HG02885 (cell line): ENCODE data around the gene FIGN.

Source experiments
- ATAC-seq: cut with Tn5 transposase; IDR thresholded peaks from one replicate; pipeline ENCODE4 v1.9.1; 2021; ENCODE audit warnings: mild to moderate bottlenecking; ENCODE audit not compliant: unreplicated experiment, poor library complexity

FIGN gene, protein sequence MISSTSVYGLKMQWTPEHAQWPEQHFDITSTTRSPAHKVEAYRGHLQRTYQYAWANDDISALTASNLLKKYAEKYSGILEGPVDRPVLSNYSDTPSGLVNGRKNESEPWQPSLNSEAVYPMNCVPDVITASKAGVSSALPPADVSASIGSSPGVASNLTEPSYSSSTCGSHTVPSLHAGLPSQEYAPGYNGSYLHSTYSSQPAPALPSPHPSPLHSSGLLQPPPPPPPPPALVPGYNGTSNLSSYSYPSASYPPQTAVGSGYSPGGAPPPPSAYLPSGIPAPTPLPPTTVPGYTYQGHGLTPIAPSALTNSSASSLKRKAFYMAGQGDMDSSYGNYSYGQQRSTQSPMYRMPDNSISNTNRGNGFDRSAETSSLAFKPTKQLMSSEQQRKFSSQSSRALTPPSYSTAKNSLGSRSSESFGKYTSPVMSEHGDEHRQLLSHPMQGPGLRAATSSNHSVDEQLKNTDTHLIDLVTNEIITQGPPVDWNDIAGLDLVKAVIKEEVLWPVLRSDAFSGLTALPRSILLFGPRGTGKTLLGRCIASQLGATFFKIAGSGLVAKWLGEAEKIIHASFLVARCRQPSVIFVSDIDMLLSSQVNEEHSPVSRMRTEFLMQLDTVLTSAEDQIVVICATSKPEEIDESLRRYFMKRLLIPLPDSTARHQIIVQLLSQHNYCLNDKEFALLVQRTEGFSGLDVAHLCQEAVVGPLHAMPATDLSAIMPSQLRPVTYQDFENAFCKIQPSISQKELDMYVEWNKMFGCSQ

GRCh38 chr2:163735685-163736432 is at the start of gene FIGN:
Gene FIGN, minus strand, starts transcription at chr2:163736008. Its CDS starts 1,081 bp downstream, at chr2:163734927.
- no peak for ATAC-seq

GRCh38 chr2:163785162-163785561 is 49.4 kb upstream of the FIGN start:
- no peak for ATAC-seq

- no peak for ATAC-seq
Observed at GRCh38 chr2:163779970-163780597, 44.3 kb upstream of the FIGN start.

- ATAC-seq, result no peak
Observed at GRCh38 chr2:163778045-163778781, 42.4 kb upstream of the FIGN start.

DNA sequence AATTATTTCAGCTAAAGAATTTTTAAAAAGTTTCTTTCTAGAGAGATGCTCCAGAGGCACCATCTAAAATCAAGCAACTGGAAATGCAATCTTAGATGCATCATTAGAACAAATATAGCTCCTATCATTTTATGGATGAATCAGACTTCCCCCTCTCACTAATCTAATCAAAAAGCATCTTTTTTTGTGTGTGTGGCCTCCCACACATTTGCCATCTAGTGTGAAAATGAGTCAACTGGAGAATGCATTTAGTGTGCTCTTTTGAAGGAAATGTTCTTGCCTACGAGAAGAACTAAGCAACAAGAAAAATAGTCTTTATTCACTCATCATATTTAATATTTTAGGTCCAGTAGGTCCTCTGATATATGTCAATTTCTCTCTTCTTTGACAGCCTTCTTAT is 39.5 kb upstream of the FIGN start:
- ATAC-seq, result no peak

DNA sequence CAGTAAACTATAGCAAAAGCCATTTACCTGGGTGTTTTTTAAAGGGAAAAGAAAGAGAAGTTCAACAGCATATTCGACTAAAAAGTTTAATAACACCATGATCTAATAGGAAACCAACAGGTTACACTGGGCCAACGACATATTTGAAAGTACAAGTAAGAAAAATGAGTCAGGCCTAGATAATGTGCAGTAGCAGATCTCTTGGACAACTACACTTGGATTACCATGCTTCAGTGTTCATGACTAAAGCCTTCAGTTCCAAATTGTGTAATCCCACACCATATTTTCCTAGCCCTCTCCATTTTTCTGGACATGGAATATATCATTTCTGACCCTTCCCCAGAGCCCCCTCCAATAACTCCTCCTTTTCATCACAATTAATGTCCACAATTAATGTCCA is 39.1 kb upstream of the FIGN start:
- ATAC-seq, result no peak

GRCh38 chr2:163773276-163773675 is 37.5 kb upstream of the FIGN start:
- ATAC-seq, result no peak

- no peak for ATAC-seq
Observed at GRCh38 chr2:163771596-163771995, 35.8 kb upstream of the FIGN start.

- no peak for ATAC-seq
Observed at GRCh38 chr2:163768881-163769695, 33.3 kb upstream of the FIGN start.

GRCh38 chr2:163767097-163767496 is 31.3 kb upstream of the FIGN start:
- ATAC-seq, result no peak

DNA sequence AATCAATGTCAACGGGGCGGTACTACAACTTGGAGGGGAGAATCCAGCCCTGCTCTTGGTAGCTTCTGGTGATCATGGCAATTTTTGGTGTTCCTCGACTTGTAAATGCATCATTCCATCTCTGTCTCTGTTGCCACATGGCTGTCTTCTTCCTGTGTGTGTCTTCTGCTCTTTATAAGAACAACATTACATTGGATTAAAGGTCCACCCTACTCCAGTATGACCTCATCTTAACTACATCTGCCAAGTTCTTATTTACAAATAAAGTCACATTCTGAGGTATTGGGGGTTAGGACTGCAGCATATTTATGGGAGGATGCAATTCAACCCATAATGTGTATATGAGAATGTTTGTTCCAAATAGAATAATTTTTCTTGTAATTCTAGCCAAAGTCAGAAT is 28.8 kb upstream of the FIGN start:
- ATAC-seq, result no peak

GRCh38 chr2:163759013-163759412 is 23.2 kb upstream of the FIGN start:
- ATAC-seq, result no peak

DNA sequence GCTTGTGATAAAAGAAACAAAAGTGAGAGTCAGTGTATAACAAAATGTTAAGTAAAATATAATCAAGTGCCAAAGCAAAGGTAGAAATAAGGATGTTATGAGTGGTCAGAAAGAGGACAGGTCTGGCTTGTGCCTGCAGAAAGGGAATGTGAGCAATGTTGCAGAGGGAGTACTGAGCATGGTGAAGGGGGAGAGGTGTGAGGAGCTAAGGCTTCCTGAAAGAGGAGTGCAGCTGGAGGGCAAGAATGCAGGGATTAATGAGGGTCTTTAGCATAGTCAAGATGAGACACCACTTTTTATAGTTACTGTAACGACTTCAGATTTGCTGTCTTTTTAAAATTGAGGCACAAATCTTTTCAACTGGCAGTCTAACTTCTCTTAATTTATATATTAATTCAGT is 22.0 kb upstream of the FIGN start:
- ATAC-seq, result no peak

DNA sequence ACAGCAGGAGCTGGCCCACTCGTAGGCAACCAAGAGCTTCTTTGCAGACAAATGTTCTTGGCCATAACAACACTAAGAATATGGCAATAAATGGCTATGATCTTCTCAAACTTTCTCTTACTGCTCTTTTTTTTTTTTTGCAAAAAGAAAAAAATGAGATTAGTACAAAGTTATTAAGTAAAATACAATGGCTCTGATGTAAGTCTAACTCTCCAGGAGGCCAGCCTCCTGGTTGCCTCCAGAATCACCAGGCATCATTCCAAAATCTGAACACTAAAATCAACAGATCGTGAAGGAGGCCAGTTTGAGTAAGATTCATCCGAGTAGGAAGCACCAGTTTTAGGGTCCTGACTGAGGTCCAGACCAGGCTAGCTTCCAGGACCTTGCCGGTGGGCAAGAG is 20.8 kb upstream of the FIGN start:
- no peak for ATAC-seq

GRCh38 chr2:163755366-163755765 is 19.6 kb upstream of the FIGN start:
- ATAC-seq, result no peak

DNA sequence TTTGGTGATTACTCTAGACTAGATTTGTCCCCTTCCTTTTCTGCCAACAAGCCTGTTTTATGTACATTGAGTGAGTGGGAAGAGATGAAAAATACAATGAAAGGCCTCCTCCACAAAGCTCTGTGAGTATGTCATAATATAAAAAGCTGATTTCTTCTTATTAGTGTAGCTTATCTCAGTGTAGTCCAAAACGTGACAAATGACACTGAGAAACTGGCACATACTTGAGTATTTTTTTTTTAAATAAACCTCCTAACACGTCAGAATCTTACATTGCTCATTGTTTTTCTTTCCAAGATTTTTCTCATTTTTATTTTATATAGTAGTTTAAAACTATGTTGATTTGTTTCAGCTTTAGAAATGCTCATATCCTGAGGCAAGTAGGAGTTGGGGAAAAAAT is 17.9 kb upstream of the FIGN start:
- ATAC-seq, result no peak

GRCh38 chr2:163752267-163752666 is 16.5 kb upstream of the FIGN start:
- no peak for ATAC-seq

- ATAC-seq, result no peak
Observed at GRCh38 chr2:163751696-163752095, 15.9 kb upstream of the FIGN start.

DNA sequence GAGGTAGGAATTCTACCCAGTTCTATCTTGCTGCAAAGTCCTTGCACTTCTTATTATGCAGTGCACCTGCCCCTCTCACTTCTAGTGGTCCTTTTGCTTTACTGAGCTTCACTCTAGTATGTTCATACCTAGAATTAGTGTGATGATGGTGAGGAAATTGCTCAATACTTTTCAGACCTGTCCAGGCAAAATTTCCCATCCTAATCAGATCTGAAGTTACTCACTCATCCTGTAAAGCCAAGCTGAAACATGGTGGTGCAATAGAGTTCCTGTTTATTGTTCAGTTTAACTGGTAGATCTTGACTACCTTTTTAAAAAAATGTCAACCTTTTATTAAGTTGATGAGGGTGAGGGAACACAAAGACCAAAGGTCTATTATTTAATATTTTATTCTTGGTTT is 12.6 kb upstream of the FIGN start:
- no peak for ATAC-seq
